Caco-2 (cell line): Measurements from ENCODE around the gene SNAPC3. TPM values are rescaled to one million over a fixed set of nuclear protein-coding genes. Genes with fewer than 3 reads are reported as not detected.
"Not testable (repeated sequence)": the region's sequence is repeated elsewhere in the genome, so short reads cannot be mapped to it uniquely, and the experiment has no call there.

Experiments used
- BruUV-seq: library from RNA; stranded (reverse); fragments of 400-500 nt; replicated peaks from 2 replicates; lab custom pipeline; 2021; lab: Mats Ljungman, UMichigan
- CTCF ChIA-PET: fragments of 300-600 bp; sonication (Branson Sonifier 250); formaldehyde crosslinking; loops from one replicate; lab custom pipeline; 2022; ENCODE audit warnings: antibody characterized with exemption; lab: Charles Lee
- POLR2A ChIA-PET: fragments of 300-600 bp; sonication (Branson Sonifier 250); formaldehyde crosslinking; loops from one replicate; lab custom pipeline; 2022; ENCODE audit warnings: antibody characterized with exemption; lab: Charles Lee
- DNase-seq, 2 experiments: peaks; one replicate each; pipeline versions ENCODE4 v3.0.0 to v3.0.0-alpha.2; 2020 to 2022
- H3K27me3 ChIP-seq: replicated peaks from 2 replicates; pipeline ENCODE4 v1.6.0; 2011; ENCODE audit warnings: low read length; ENCODE audit not compliant: control insufficient read depth, insufficient read depth
- H3K36me3 ChIP-seq: 2 replicates; pipeline ENCODE4 v1.5.1; 2011; ENCODE audit warnings: low read length; ENCODE audit not compliant: control insufficient read depth, insufficient read depth
- H3K4me1 ChIP-seq: fragments of 250-450 bp; sonication (Bioruptor Pico); 2 replicates; pipeline ENCODE4 v1.5.1; 2020; ENCODE audit warnings: mild to moderate bottlenecking
- H3K4me3 ChIP-seq: 2 replicates; pipeline ENCODE4 v1.5.1; 2011; ENCODE audit warnings: low read depth, mild to moderate bottlenecking, control low read depth, low read length
- H3K9me3 ChIP-seq: fragments of 250-450 bp; sonication (Bioruptor Pico); 2 replicates; pipeline ENCODE4 v1.5.1; 2020; ENCODE audit warnings: mild to moderate bottlenecking, moderate library complexity
- H3K27ac Mint-ChIP-seq: one replicate; pipeline ENCODE4 v1.8.0; 2022; ENCODE audit warnings: mixed read lengths; ENCODE audit not compliant: unreplicated experiment
- H3K27me3 Mint-ChIP-seq: one replicate; pipeline ENCODE4 v1.8.0; 2022; ENCODE audit warnings: mixed read lengths; ENCODE audit not compliant: insufficient read depth, unreplicated experiment
- H3K36me3 Mint-ChIP-seq: one replicate; pipeline ENCODE4 v1.8.0; 2022; ENCODE audit warnings: mild to moderate bottlenecking, mixed read lengths; ENCODE audit not compliant: insufficient read depth, unreplicated experiment
- H3K4me1 Mint-ChIP-seq: one replicate; pipeline ENCODE4 v1.8.0; 2022; ENCODE audit warnings: low read depth, mixed read lengths; ENCODE audit not compliant: unreplicated experiment
- H3K4me3 Mint-ChIP-seq: one replicate; pipeline ENCODE4 v1.8.0; 2022; ENCODE audit warnings: mild to moderate bottlenecking, moderate library complexity, mixed read lengths; ENCODE audit not compliant: unreplicated experiment
- H3K9me3 Mint-ChIP-seq: one replicate; pipeline ENCODE4 v1.8.0; 2022; ENCODE audit warnings: mixed read lengths; ENCODE audit not compliant: unreplicated experiment
- intact Hi-C: fragments of 100-400 bp; cut with micrococcal nuclease; formaldehyde crosslinking; loops from one replicate; pipeline ENCODE4 v1.10.0; 2022; ENCODE audit not compliant: unreplicated experiment
- total RNA-seq: library from RNA; stranded (reverse); gene quantifications from 2 replicates; pipeline ENCODE4 v1.2.3, GENCODE V29; 2022
- TF ChIP-seq, protein P1 (sequence below), 2 experiments: fragments of 200-600 bp in 1 of 2; IDR thresholded peaks; 1 replicate in 1 of 2; 2 replicates in 1 of 2; pipeline versions ENCODE4 v1.5.1 to v1.8.0; 2011 to 2022; ENCODE audit warnings: antibody characterized with exemption in 1 of 2, control low read depth in 1 of 2, inconsistent platforms in 1 of 2, low read depth in 1 of 2, low read length in 1 of 2, mild to moderate bottlenecking in 1 of 2, moderate library complexity in 1 of 2; ENCODE audit not compliant: insufficient read depth in 1 of 2, severe bottlenecking in 1 of 2, unreplicated experiment in 1 of 2

The SNAPC3 gene
- total RNA-seq, 1 experiment from 2014 or later = 21.1 TPM

DNA sequence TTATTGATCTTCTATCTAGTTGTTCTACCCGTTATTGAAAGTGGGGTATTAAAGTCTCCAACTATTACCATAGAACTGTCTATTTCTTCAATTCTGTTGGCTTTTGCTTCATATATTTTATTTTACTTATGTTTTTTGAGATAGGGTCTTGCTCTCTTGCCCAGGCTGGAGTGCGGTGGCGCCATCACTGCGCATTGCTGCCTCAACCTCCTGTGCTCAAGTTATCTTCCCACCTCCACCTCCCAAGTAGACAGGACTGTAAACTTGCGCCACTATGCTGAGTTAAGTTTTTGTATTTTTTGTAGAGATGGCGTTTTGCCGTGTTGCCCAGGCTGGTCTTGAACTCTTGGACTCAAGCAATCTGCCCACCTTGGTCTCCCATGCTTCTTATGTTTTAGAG, 16.2 kb downstream of the SNAPC3 start:
- no peak overlapping the region for H3K27ac Mint-ChIP-seq
- ChIA-PET POLR2A (no interaction called here), CTCF (no interaction called here)
- intact Hi-C loops = no loop called here
- Histone ChIP-seq H3K4me1 (peaks cover 5% of the 10 kb centered on the region), H3K36me3 (no peaks in the 10 kb centered on the region), H3K9me3 (no peaks in the 10 kb centered on the region), H3K27me3 (no peaks in the 10 kb centered on the region), H3K4me3 (no peak overlapping the region)
- H3K4me1 Mint-ChIP-seq = no peaks in the 10 kb centered on the region
- H3K36me3 Mint-ChIP-seq = peaks cover 42% of the 10 kb centered on the region
- DNase-seq = no peak
- no peaks in the 10 kb centered on the region for H3K9me3 Mint-ChIP-seq
- no peak overlapping the region for H3K4me3 Mint-ChIP-seq
- no peaks in the 10 kb centered on the region for H3K27me3 Mint-ChIP-seq
- TF ChIP-seq, protein P1, sequence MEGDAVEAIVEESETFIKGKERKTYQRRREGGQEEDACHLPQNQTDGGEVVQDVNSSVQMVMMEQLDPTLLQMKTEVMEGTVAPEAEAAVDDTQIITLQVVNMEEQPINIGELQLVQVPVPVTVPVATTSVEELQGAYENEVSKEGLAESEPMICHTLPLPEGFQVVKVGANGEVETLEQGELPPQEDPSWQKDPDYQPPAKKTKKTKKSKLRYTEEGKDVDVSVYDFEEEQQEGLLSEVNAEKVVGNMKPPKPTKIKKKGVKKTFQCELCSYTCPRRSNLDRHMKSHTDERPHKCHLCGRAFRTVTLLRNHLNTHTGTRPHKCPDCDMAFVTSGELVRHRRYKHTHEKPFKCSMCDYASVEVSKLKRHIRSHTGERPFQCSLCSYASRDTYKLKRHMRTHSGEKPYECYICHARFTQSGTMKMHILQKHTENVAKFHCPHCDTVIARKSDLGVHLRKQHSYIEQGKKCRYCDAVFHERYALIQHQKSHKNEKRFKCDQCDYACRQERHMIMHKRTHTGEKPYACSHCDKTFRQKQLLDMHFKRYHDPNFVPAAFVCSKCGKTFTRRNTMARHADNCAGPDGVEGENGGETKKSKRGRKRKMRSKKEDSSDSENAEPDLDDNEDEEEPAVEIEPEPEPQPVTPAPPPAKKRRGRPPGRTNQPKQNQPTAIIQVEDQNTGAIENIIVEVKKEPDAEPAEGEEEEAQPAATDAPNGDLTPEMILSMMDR (IDR thresholded peaks at IDR 0.05; ENCODE audit: insufficient read depth in 1 of 2, low read depth in 1 of 2, low read length in 1 of 2, severe bottlenecking in 1 of 2, unreplicated experiment in 1 of 2) = no peak
- no TSS peak for BruUV-seq

DNA sequence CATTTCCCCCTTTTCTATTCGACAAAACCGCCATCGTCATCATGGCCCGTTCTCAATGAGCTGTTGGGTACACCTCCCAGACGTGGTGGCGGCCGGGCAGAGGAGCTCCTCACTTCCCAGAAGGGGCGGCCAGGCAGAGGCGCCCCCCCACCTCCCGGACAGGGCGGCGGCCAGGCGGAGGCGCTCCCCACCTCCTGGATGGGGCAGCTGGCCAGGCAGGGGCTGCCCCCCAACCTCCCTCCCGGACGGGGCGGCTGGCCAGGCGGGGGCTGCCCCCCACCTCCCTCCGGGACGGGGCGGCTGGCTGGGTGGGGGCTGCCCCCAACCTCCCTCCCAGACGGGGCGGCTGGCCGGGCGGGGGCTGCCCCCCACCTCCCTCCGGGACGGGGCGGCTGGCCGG, 19.2 kb downstream of the SNAPC3 start:
- H3K4me3 ChIP-seq, H3K4me1 Mint-ChIP-seq, H3K9me3 ChIP-seq, H3K27me3 Mint-ChIP-seq, DNase-seq, BruUV-seq, H3K27me3 ChIP-seq, CTCF ChIA-PET, intact Hi-C loops, POLR2A ChIA-PET, H3K4me1 ChIP-seq, H3K27ac Mint-ChIP-seq, H3K4me3 Mint-ChIP-seq, H3K9me3 Mint-ChIP-seq, H3K36me3 ChIP-seq: not testable (repeated sequence)
- peaks cover 38% of the 10 kb centered on the region for H3K36me3 Mint-ChIP-seq

DNA sequence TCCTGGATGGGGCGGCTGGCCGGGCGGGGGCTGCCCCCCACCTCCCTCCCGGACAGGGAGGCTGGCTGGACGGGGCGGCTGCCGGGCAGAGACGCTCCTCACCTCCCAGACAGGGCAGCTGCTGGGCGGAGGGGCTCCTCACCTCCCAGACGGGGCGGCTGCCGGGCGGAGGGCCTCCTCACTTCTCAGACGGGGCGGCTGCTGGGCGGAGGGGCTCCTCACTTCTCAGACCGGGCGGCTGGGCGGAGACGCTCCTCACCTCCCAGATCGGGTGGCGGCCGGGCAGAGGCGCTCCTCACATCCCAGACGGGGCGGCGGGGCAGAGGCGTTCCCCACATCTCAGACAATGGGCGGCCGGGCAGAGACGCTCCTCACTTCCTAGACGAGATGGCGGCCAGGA, 19.6 kb downstream of the SNAPC3 start:
- POLR2A ChIA-PET, H3K27ac Mint-ChIP-seq, DNase-seq, BruUV-seq, H3K27me3 ChIP-seq, H3K27me3 Mint-ChIP-seq, intact Hi-C loops, H3K36me3 ChIP-seq, CTCF ChIA-PET, H3K9me3 Mint-ChIP-seq, H3K4me3 ChIP-seq, H3K9me3 ChIP-seq, H3K4me1 ChIP-seq, H3K4me1 Mint-ChIP-seq, H3K4me3 Mint-ChIP-seq: not testable (repeated sequence)
- peaks cover 41% of the 10 kb centered on the region for H3K36me3 Mint-ChIP-seq

DNA sequence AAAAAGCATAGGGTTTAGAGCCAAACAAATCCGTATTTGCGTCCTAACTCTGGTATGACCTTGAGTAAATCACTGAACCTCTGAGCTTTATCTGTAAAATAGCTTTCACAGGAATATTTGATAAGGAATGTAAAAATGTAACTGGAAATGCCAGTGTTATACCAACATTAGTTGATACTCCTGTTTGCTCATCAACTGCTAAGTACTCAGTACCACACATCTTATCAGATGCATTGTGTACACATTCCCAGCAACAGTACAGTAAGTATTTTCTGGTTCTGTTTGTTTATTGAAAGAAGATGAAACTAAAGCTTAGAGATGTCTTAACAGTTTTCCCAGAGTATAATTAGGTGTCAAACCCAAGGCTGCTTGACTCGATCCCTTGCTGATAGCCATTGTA, 21.5 kb downstream of the SNAPC3 start:
- Histone ChIP-seq H3K4me1 (peaks cover 6% of the 10 kb centered on the region), H3K9me3 (no peaks in the 10 kb centered on the region), H3K36me3 (no peaks in the 10 kb centered on the region; the same call in 1 of the 2 replicates), H3K27me3 (no peaks in the 10 kb centered on the region), H3K4me3 (no peak overlapping the region)
- Mint-ChIP-seq H3K4me3 (no peak overlapping the region), H3K4me1 (no peaks in the 10 kb centered on the region), H3K36me3 (peaks cover 59% of the 10 kb centered on the region), H3K9me3 (no peaks in the 10 kb centered on the region), H3K27me3 (no peaks in the 10 kb centered on the region), H3K27ac (no peak overlapping the region)
- ChIA-PET POLR2A (no interaction called here), CTCF (no interaction called here)
- TF ChIP-seq, protein P1 (IDR thresholded peaks at IDR 0.05; ENCODE audit: insufficient read depth in 1 of 2, low read depth in 1 of 2, low read length in 1 of 2, severe bottlenecking in 1 of 2, unreplicated experiment in 1 of 2) = no peak
- DNase-seq = peak in 1 of 2 experiments; percentile 2
- BruUV-seq = no TSS peak
- intact Hi-C loops = no loop called here
